ENCODE data around the gene MAGI2. TPM values are rescaled to one million over a fixed set of nuclear protein-coding genes. Genes with fewer than 3 reads are reported as not detected.

MAGI2 gene
- total RNA-seq, 1 experiment from 2014 or later: 0.22 TPM

DNA sequence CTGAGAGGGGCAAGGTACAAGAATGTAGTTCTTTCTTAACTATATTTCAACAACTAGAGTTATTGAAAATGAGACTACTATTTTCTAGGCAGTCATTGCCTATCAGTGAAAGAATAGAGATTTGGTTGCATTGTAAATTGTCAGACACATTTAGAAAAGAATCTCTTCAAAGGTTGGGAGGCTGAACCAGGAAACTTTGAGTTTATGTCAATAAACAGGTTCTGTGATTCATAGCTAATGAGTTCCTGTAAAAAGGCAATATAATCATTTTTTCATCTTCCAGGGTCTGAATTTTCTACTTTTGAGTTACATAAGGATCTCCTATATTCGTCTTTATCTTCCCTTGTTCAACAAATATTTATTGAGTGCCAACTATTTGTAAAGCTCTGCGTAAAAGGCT is 47.1 kb downstream of the MAGI2 start:
- no peaks in the 10 kb centered on the region for H4K20me1 ChIP-seq (ENCODE audit: insufficient read depth)
- H2AFZ ChIP-seq (ENCODE audit: low read depth, low read length, poor library complexity, severe bottlenecking): no peak overlapping the region
- intact Hi-C loops (cut with micrococcal nuclease): no loop called here
- H3K79me2 ChIP-seq (ENCODE audit: insufficient read depth, low read length): no peaks in the 10 kb centered on the region
- H3K27ac ChIP-seq (ENCODE audit: low read depth, low read length): no peak overlapping the region
- no peak for DNase-seq (ENCODE audit: low read depth, low spot score)
- H3K27me3 ChIP-seq (ENCODE audit: insufficient read depth, low read length): no peaks in the 10 kb centered on the region
- H3K4me2 ChIP-seq (ENCODE audit: low read length): no peak overlapping the region
- no peaks in the 10 kb centered on the region for H3K36me3 ChIP-seq (ENCODE audit: control insufficient read depth in 1 of 2, insufficient read depth in 2 of 2, low read length in 2 of 2)
- RAD21 ChIA-PET (ENCODE audit: low non-redundant PET in 1 of 2, low total read pairs in 2 of 2, uncharacterized antibody in 2 of 2, unreplicated experiment in 2 of 2): no interaction called here
- no peak overlapping the region for H3K9ac ChIP-seq (ENCODE audit: low read length)
- H3K9me2 ChIP-seq (ENCODE audit: insufficient read depth): no peaks in the 10 kb centered on the region
- no TSS peak for BruUV-seq (replicated peaks)
- CTCF ChIA-PET: no interaction called here
- no peak for ATAC-seq
- H3K4me3 ChIP-seq (replicated peaks in 1 of 2; ENCODE audit: low read depth in 1 of 2, low read length in 2 of 2): no peak overlapping the region
- TF ChIP-seq ZFX (IDR thresholded peaks at IDR 0.05) (no peak), FOSL1 (IDR thresholded peaks at IDR 0.05; ENCODE audit: low read depth) (no peak), RAD21 (IDR thresholded peaks at IDR 0.05; ENCODE audit: low read depth) (no peak)
- TF ChIP-seq, protein P1, sequence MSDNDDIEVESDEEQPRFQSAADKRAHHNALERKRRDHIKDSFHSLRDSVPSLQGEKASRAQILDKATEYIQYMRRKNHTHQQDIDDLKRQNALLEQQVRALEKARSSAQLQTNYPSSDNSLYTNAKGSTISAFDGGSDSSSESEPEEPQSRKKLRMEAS (IDR thresholded peaks at IDR 0.05): no peak
- TF ChIP-seq, protein P2, sequence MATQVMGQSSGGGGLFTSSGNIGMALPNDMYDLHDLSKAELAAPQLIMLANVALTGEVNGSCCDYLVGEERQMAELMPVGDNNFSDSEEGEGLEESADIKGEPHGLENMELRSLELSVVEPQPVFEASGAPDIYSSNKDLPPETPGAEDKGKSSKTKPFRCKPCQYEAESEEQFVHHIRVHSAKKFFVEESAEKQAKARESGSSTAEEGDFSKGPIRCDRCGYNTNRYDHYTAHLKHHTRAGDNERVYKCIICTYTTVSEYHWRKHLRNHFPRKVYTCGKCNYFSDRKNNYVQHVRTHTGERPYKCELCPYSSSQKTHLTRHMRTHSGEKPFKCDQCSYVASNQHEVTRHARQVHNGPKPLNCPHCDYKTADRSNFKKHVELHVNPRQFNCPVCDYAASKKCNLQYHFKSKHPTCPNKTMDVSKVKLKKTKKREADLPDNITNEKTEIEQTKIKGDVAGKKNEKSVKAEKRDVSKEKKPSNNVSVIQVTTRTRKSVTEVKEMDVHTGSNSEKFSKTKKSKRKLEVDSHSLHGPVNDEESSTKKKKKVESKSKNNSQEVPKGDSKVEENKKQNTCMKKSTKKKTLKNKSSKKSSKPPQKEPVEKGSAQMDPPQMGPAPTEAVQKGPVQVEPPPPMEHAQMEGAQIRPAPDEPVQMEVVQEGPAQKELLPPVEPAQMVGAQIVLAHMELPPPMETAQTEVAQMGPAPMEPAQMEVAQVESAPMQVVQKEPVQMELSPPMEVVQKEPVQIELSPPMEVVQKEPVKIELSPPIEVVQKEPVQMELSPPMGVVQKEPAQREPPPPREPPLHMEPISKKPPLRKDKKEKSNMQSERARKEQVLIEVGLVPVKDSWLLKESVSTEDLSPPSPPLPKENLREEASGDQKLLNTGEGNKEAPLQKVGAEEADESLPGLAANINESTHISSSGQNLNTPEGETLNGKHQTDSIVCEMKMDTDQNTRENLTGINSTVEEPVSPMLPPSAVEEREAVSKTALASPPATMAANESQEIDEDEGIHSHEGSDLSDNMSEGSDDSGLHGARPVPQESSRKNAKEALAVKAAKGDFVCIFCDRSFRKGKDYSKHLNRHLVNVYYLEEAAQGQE (IDR thresholded peaks at IDR 0.05; ENCODE audit: low read depth): no peak
- H3K9me3 ChIP-seq (ENCODE audit: control insufficient read depth in 1 of 2, insufficient read depth in 1 of 2, low read depth in 1 of 2, low read length in 2 of 2): no peaks in the 10 kb centered on the region
- no peaks in the 10 kb centered on the region for H3K4me1 ChIP-seq (ENCODE audit: control insufficient read depth in 1 of 2, insufficient read depth in 2 of 2, low read length in 2 of 2)
- POLR2A ChIA-PET: no interaction called here

DNA sequence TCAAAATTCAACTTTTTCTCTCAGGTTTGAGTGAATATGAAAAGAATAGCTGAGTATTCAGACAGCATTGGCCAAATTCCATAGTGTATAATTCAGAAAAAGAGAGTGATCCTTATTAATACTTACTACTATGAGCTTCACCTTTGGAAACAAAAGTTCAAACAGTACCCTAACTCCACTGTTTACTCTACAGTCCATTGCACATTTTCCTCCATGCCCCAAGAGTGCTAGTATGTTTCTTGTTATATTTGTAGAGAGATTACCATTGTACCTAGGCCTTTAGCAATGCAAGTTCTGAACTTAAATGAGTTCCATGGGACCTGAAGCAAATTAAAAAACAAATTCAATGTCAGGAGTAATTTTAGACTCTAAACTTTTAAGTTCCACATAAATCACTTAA is 48.1 kb downstream of the MAGI2 start:
- TF ChIP-seq ZFX (IDR thresholded peaks at IDR 0.05): no peak
- TF ChIP-seq SRF (IDR thresholded peaks at IDR 0.05; ENCODE audit: low read depth): no peak
- no peak for TF ChIP-seq ELF1 (IDR thresholded peaks at IDR 0.05; ENCODE audit: borderline replicate concordance, low read depth)
- TF ChIP-seq EZH2 (IDR thresholded peaks at IDR 0.05): no peak
- TF ChIP-seq, protein P3, sequence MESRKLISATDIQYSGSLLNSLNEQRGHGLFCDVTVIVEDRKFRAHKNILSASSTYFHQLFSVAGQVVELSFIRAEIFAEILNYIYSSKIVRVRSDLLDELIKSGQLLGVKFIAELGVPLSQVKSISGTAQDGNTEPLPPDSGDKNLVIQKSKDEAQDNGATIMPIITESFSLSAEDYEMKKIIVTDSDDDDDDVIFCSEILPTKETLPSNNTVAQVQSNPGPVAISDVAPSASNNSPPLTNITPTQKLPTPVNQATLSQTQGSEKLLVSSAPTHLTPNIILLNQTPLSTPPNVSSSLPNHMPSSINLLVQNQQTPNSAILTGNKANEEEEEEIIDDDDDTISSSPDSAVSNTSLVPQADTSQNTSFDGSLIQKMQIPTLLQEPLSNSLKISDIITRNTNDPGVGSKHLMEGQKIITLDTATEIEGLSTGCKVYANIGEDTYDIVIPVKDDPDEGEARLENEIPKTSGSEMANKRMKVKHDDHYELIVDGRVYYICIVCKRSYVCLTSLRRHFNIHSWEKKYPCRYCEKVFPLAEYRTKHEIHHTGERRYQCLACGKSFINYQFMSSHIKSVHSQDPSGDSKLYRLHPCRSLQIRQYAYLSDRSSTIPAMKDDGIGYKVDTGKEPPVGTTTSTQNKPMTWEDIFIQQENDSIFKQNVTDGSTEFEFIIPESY (IDR thresholded peaks at IDR 0.05; ENCODE audit: extremely low read depth, insufficient replicate concordance, low read length): no peak
- no peak for TF ChIP-seq EZH2phosphoT487 (IDR thresholded peaks at IDR 0.05; ENCODE audit: borderline replicate concordance)
- ATAC-seq: no peak
- CTCF ChIA-PET: no interaction called here

More for the DNA sequence above, 48.1 kb downstream of the MAGI2 start:
- H2AFZ ChIP-seq (ENCODE audit: low read depth, low read length, poor library complexity, severe bottlenecking): no peak overlapping the region
- no peaks in the 10 kb centered on the region for H4K20me1 ChIP-seq (ENCODE audit: insufficient read depth)
- ChIA-PET POLR2A (no interaction called here), RAD21 (ENCODE audit: low non-redundant PET in 1 of 2, low total read pairs in 2 of 2, uncharacterized antibody in 2 of 2, unreplicated experiment in 2 of 2) (no interaction called here)
- H3K9me2 ChIP-seq (ENCODE audit: insufficient read depth): no peaks in the 10 kb centered on the region
- H3K36me3 ChIP-seq (ENCODE audit: control insufficient read depth in 1 of 2, insufficient read depth in 2 of 2, low read length in 2 of 2): no peaks in the 10 kb centered on the region
- H3K27ac ChIP-seq (ENCODE audit: low read depth, low read length): no peak overlapping the region
- no peak overlapping the region for H3K4me2 ChIP-seq (ENCODE audit: low read length)
- no peaks in the 10 kb centered on the region for H3K79me2 ChIP-seq (ENCODE audit: insufficient read depth, low read length)
- intact Hi-C loops (cut with micrococcal nuclease): no loop called here
- no peaks in the 10 kb centered on the region for H3K4me1 ChIP-seq (ENCODE audit: control insufficient read depth in 1 of 2, insufficient read depth in 2 of 2, low read length in 2 of 2)
- no peaks in the 10 kb centered on the region for H3K9me3 ChIP-seq (ENCODE audit: control insufficient read depth in 1 of 2, insufficient read depth in 1 of 2, low read depth in 1 of 2, low read length in 2 of 2)
- no peak overlapping the region for H3K9ac ChIP-seq (ENCODE audit: low read length)
- no TSS peak for BruUV-seq (replicated peaks)
- DNase-seq (ENCODE audit: low read depth, low spot score): no peak
- no peaks in the 10 kb centered on the region for H3K27me3 ChIP-seq (ENCODE audit: insufficient read depth, low read length)
- H3K4me3 ChIP-seq (replicated peaks in 1 of 2; ENCODE audit: low read depth in 1 of 2, low read length in 2 of 2): no peak overlapping the region
